ENCODE data around the gene NF2. TPM values are rescaled to one million over a fixed set of nuclear protein-coding genes. Genes with fewer than 3 reads are reported as not detected.

NF2 gene
- polyA plus RNA-seq, 3 donors, result 7.7 to 15.5 (median 8.4) TPM

- Histone ChIP-seq H3K27ac (ENCODE audit: low read depth in 1 of 2, low read length in 2 of 2) (no peak overlapping the region), H4K20me1 (ENCODE audit: insufficient read depth, low read length) (no peaks in the 10 kb centered on the region), H3K4me2 (replicated peaks; ENCODE audit: extremely low read depth, low read length, poor library complexity, severe bottlenecking) (no peak overlapping the region), H3K4me3 (replicated peaks in 1 of 3; ENCODE audit: low read depth in 2 of 3, low read length in 3 of 3) (no peak overlapping the region), H3K79me2 (ENCODE audit: insufficient read depth, low read length) (no peaks in the 10 kb centered on the region), H3K27me3 (ENCODE audit: control insufficient read depth in 2 of 2, insufficient read depth in 2 of 2, low read length in 2 of 2) (no peaks in the 10 kb centered on the region), H2AFZ (ENCODE audit: insufficient read depth, low read depth, low read length, poor library complexity, severe bottlenecking) (no peak overlapping the region), H3K9me3 (replicated peaks in 1 of 2; ENCODE audit: control insufficient read depth in 1 of 2, insufficient read depth in 1 of 2, low read length in 2 of 2) (no peaks in the 10 kb centered on the region), H3K4me1 (ENCODE audit: control insufficient read depth in 1 of 2, insufficient read depth in 2 of 2, low read length in 2 of 2) (no peaks in the 10 kb centered on the region), H3K9ac (ENCODE audit: insufficient read depth, low read length, poor library complexity, severe bottlenecking) (no peak overlapping the region), H3K36me3 (replicated peaks in 1 of 2; ENCODE audit: control insufficient read depth in 1 of 2, insufficient read depth in 2 of 2, low read length in 2 of 2) (peaks cover 23 to 52% of the 10 kb centered on the region in 2 donors)
- intact Hi-C loops (cut with micrococcal nuclease), result no loop called here
- no peak for DNase-seq
- no peak overlapping the region for H3K27ac Mint-ChIP-seq
- H3K36me3 Mint-ChIP-seq, result peaks cover 55 to 71% of the 10 kb centered on the region in 2 donors
- peaks cover 0 to 2% (median 0%) of the 10 kb centered on the region in 7 donors for H3K9me3 Mint-ChIP-seq
- no peak for TF ChIP-seq CTCF (IDR thresholded peaks at IDR 0.05)
- H3K27me3 Mint-ChIP-seq (ENCODE audit: low read depth in 3 of 3), result peaks cover 1 to 7% (median 5%) of the 10 kb centered on the region in 3 donors
- 68% methylated on average over 4 of the region's 9 CpGs for WGBS (ENCODE audit: insufficient coverage)
- no peak overlapping the region for H3K4me3 Mint-ChIP-seq
- peaks cover 4% of the 10 kb centered on the region for H3K4me1 Mint-ChIP-seq
Observed at GRCh38 chr22:29734838-29735237, 131.4 kb downstream of the NF2 start.

GRCh38 chr22:29735416-29735815, 132.0 kb downstream of the NF2 start:
- 71% methylated on average over 1 of the region's 1 CpG for WGBS (ENCODE audit: insufficient coverage)
- intact Hi-C loops (cut with micrococcal nuclease), result no loop called here
- H3K27ac ChIP-seq (ENCODE audit: low read depth in 1 of 2, low read length in 2 of 2), result no peak overlapping the region
- no peaks in the 10 kb centered on the region for H4K20me1 ChIP-seq (ENCODE audit: insufficient read depth, low read length)
- H3K79me2 ChIP-seq (ENCODE audit: insufficient read depth, low read length), result no peaks in the 10 kb centered on the region
- H3K4me3 Mint-ChIP-seq, result no peak overlapping the region
- DNase-seq, result no peak
- peaks cover 4% of the 10 kb centered on the region for H3K4me1 Mint-ChIP-seq
- H3K9me3 Mint-ChIP-seq, result peaks cover 0 to 2% (median 0%) of the 10 kb centered on the region in 7 donors
- H3K27ac Mint-ChIP-seq, result no peak overlapping the region
- peaks cover 27 to 54% of the 10 kb centered on the region in 2 donors for H3K36me3 ChIP-seq (replicated peaks in 1 of 2; ENCODE audit: control insufficient read depth in 1 of 2, insufficient read depth in 2 of 2, low read length in 2 of 2)
- H3K4me3 ChIP-seq (replicated peaks in 1 of 3; ENCODE audit: low read depth in 2 of 3, low read length in 3 of 3), result no peak overlapping the region
- H3K36me3 Mint-ChIP-seq, result peaks cover 60 to 74% of the 10 kb centered on the region in 2 donors
- no peak for TF ChIP-seq CTCF (IDR thresholded peaks at IDR 0.05)
- no peaks in the 10 kb centered on the region for H3K4me1 ChIP-seq (ENCODE audit: control insufficient read depth in 1 of 2, insufficient read depth in 2 of 2, low read length in 2 of 2)
- no peaks in the 10 kb centered on the region for H3K9me3 ChIP-seq (replicated peaks in 1 of 2; ENCODE audit: control insufficient read depth in 1 of 2, insufficient read depth in 1 of 2, low read length in 2 of 2)
- H3K27me3 ChIP-seq (ENCODE audit: control insufficient read depth in 2 of 2, insufficient read depth in 2 of 2, low read length in 2 of 2), result no peaks in the 10 kb centered on the region
- no peak overlapping the region for H3K9ac ChIP-seq (ENCODE audit: insufficient read depth, low read length, poor library complexity, severe bottlenecking)
- H2AFZ ChIP-seq (ENCODE audit: insufficient read depth, low read depth, low read length, poor library complexity, severe bottlenecking), result no peak overlapping the region
- H3K27me3 Mint-ChIP-seq (ENCODE audit: low read depth in 3 of 3), result peaks cover 1 to 7% (median 5%) of the 10 kb centered on the region in 3 donors
- no peak overlapping the region for H3K4me2 ChIP-seq (replicated peaks; ENCODE audit: extremely low read depth, low read length, poor library complexity, severe bottlenecking)
